T-helper 22 cell (primary cell): ENCODE results near the gene EOLA2.
"Not testable (repeated sequence)": the region's sequence is repeated elsewhere in the genome, so short reads cannot be mapped to it uniquely, and the experiment has no call there.

Experiments
- DNase-seq: peaks from one replicate; pipeline ENCODE4 v3.0.0-alpha.2; 2020; ENCODE audit warnings: low read depth

EOLA2 gene

GRCh38 chrX:149938427-149938880, at the start of gene EOLA2:
TSS of gene EOLA2 (minus strand) at chrX:149938491. CDS start at chrX:149933874, 4,617 bp downstream.
- DNase-seq, result peak; percentile 88

- no peak for DNase-seq
These were observed 49.3 kb upstream of the EOLA2 start for GRCh38 chrX:149987613-149988012.

GRCh38 chrX:149984411-149984810, 46.1 kb upstream of the EOLA2 start:
- DNase-seq, result no peak

GRCh38 chrX:149982310-149982709, 44.0 kb upstream of the EOLA2 start:
- no peak for DNase-seq

- DNase-seq, result no peak
These were observed 40.9 kb upstream of the EOLA2 start for GRCh38 chrX:149979126-149979644.

- no peak for DNase-seq
These were observed 24.8 kb upstream of the EOLA2 start for GRCh38 chrX:149962859-149963757.

GRCh38 chrX:149962010-149962409, 23.7 kb upstream of the EOLA2 start:
- DNase-seq, result no peak

GRCh38 chrX:149961572-149961971, 23.3 kb upstream of the EOLA2 start:
- DNase-seq, result no peak

- no peak for DNase-seq
These were observed 12.4 kb upstream of the EOLA2 start for GRCh38 chrX:149950681-149951080.

- no peak for DNase-seq
These were observed 11.6 kb upstream of the EOLA2 start for GRCh38 chrX:149949743-149950436.

GRCh38 chrX:149948016-149948415, 9.7 kb upstream of the EOLA2 start:
- DNase-seq, result no peak

GRCh38 chrX:149946932-149947331, 8.6 kb upstream of the EOLA2 start:
- DNase-seq, result not testable (repeated sequence)

GRCh38 chrX:149945820-149946219, 7.5 kb upstream of the EOLA2 start:
- DNase-seq, result not testable (repeated sequence)

- DNase-seq, result not testable (repeated sequence)
These were observed 6.9 kb upstream of the EOLA2 start for GRCh38 chrX:149945087-149945670.

GRCh38 chrX:149940674-149941024, 2.4 kb upstream of the EOLA2 start:
- DNase-seq, result not testable (repeated sequence)

- peak; percentile 89 for DNase-seq
These were observed 1.8 kb upstream of the EOLA2 start for GRCh38 chrX:149939905-149940673.

GRCh38 chrX:149939655-149939904, 1.3 kb upstream of the EOLA2 start:
- no peak for DNase-seq

- peak; percentile 85 for DNase-seq
These were observed 777 bp upstream of the EOLA2 start for GRCh38 chrX:149938881-149939654.

GRCh38 chrX:149937871-149938426, 342 bp downstream of the EOLA2 start:
- DNase-seq, result peak; percentile 4

GRCh38 chrX:149937328-149937727, 963 bp downstream of the EOLA2 start:
- DNase-seq, result not testable (repeated sequence)

GRCh38 chrX:149933547-149933946, 4.7 kb downstream of the EOLA2 start:
- DNase-seq, result not testable (repeated sequence)
